ENCODE data around the gene LDLRAP1.

Gene LDLRAP1

DNA sequence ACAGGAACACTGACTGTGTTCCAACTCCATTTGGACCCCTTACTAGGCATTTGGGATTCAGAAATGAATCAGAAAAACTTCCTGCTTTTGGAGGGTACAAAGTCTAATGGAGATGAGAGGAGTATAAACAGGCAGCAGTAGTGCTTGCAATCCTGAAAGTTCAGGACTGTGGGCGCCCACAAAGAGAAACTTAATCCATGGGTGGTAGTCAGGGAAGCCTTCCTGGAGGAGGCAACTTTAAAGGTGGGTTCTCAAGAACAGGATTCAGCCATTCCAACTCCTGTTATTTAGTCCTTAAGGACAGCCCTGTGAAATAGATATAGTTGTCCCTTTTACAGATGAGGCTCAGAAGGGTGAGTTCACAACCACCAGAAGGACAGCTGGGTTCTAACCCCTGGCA lies 2.0 kb upstream of the LDLRAP1 start:
- in situ Hi-C loops (cut with MboI; ENCODE audit: low sequenced_read_pairs), result no loop called here

DNA sequence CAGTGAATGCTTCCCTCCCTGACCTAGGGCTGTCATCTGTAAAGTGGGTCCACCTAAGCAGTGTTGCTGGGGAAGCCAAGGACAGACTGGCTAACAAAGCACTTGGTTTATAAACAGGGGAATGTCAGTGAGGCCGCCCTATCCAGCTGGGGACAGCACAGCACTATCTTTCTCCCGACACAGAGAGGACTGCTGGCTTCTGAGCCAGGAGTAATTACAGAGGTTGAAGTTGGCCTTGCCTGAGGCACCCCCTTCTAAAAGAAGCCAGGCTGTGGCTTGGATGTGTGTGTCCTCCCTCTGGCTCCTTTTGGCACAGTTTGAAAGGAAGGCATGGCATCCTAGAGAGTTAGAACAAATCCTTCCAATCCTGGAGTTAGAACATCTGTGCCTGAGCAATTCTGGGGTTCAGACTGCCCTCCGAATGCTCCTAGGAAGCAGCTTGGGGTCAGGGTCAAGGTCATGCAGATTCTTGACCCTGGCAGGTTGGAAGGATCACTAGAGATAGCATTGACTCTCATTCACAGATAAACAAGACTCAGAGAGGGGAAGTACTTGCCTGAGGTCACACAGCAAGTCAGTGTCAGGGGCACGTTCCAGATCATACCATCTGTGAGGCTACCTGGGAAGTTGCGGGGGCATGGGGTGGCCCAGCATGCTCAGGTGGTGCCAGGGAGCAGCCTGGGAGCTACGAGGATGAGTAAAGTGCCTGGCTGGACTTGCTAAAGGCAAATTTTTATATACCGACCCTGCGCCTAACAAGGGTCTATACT lies 1.3 kb upstream of the LDLRAP1 start:
- in situ Hi-C loops (cut with MboI; ENCODE audit: low sequenced_read_pairs), result no loop called here

DNA sequence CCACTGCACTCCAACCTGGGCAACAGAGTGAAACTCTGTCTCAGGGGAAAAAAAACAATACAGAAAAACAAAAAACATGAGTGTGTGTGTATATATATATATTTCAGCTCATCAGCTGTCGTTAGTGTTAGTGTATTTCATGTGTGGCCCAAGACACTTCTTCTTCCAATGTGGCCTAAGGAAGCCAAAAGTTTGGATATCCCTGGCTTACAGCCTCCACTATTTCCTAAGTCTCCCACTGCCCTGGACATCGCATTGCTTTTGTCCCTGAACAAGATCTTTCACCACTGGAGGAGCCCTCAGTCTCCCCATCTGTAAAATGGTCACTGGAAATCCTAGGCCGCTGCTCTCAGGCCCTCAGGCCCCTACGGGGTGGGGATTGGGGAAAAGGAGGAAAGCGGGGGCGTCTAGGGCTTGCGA lies 391 bp upstream of the LDLRAP1 start:
- in situ Hi-C loops (cut with MboI; ENCODE audit: low sequenced_read_pairs), result no loop called here

DNA sequence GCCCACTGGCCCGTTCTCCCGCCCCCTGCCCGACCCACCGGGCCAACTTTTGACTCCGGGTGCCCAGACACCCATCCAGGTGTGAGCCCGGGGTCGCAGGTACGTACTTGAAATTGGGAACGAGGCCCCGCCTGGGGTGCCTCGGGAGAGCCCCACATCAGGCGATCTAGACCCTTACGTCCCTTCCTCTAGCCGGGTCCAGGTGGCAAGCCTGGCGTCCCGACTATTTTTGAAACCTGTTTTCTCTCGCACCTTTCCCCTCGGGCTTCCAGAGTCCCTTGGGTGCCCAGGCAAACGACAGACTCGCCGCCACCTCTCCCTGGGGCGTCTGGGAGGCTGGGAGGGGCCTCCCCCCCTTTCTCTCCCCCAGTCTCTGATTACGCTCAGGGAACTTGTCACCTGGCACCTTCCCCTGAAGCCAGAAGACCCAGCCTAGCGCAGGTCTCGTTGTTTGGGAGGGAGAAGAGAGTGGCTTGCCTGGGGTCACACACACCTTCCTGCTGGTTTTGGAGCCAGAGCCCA lies 898 bp downstream of the LDLRAP1 start:
- in situ Hi-C loops (cut with MboI; ENCODE audit: low sequenced_read_pairs), result no loop called here

DNA sequence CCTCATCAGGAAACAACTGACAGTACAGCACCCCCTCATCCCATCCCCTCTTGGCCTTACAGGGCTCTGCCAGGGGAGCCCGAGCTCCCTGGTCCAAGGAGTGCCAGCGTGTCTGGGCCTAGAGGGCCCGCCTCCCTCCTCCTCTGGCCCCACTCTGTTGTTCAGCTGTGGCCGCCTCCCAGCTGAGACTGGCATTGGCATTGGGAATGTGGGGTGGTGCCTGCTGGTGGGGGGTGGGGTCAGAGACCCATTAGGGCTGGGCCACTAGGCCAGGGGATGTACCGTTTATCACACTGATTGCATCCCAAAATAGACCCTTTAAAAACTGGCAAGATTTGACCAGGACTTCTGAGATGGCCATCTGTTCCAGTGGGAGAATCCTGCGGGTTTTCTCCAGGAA lies 1.4 kb downstream of the LDLRAP1 start:
- in situ Hi-C loops (cut with MboI; ENCODE audit: low sequenced_read_pairs), result no loop called here

DNA sequence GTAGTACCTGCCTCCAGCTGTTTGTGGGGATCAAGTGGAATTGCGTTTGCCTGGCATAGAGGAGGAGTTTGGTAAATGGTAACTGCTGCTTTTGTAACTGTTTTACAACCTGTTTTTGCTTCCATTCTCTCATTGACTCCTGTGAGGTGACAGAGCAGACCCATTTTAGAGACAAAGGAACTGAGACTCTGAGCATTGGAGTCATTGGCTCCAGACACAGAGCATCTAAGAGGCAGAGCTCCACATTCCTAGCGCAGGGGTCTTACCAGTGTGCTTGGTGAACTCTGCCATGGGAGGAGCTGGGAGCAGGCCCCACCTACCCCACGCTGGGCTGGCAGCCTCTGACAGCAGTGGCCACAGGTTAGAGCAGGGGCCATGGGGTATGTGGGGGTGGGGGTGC lies 2.4 kb downstream of the LDLRAP1 start:
- in situ Hi-C loops (cut with MboI; ENCODE audit: low sequenced_read_pairs), result no loop called here

DNA sequence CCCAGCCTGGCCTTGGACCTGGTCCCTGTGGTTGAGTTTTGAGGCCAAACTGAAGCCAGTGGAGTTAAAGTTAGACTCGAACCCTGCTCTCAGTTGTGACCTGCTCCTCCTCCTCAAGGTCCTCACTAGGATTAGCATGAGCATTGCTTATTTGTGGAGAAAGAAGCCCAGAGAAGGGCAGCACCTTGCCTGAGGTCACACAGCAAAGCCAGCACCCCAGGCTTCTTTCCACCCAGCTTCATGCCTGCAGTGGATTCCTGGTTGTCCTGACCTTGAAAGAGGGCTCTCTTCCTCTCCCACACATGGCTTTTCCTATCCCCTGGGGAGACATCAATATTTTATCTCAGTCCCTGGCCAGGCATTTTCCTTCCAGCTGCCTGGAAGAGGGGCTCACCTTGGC lies 2.8 kb downstream of the LDLRAP1 start:
- in situ Hi-C loops (cut with MboI; ENCODE audit: low sequenced_read_pairs), result no loop called here

DNA sequence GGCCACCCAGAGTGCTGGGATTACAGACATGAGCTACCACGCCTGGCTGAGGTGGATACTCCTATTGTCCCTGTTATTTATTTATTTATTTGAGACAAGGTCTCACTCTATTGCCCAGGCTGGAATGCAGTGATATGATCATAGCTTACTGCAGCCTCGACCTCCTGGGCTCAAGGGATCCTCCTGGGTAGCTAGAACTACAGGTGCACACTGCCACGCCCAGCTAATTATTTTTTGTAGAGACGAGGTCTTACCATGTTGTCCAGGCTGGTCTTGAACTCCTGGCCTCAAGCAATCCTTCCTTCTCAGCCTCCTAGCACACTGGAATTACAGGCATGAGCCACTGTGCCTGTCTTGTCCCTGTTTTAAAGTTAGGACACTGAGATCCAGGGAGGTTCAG lies 5.2 kb downstream of the LDLRAP1 start:
- in situ Hi-C loops (cut with MboI; ENCODE audit: low sequenced_read_pairs), result no loop called here

DNA sequence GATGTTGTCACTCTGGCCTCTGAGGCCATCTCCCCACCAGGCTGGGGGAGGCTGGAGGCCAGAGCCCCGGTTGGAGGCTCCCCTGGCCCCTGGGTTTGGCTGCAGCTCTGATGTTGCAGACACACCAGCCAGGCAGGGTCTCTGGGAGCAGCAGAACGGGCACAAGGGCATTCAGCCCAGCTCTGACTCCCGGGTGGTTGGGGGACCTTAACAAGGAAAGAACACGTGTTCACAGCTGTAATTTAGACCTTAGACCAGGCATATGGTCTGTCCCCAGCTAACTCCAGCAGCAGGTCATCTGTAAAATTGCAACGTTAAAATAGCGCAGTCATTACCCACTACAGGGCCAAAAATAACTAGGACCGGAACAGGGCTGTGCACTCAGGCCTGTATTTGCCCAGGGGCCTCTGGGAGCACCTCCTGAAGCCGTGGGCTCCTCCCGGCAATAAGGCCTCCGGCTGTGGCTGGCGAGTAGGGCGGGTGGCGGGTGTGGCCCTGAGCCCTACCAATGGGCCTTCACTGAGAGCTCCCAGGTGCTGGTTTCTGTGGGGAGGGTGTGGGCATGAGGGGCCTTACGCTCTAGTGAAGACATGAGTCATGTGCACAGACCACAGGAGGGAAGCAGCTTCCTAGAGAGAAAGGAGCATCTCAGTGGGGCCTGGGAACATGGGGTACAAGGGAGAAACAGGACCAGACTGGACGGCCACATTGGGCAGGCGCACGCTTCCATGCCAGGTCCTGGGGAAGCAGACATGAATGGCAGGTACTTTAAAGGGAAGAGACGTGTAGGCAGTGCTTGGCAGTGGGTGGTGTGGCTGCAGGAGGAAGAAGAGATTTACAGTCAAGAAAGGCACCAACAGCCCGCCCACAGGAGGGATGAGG lies 6.1 kb downstream of the LDLRAP1 start:
- in situ Hi-C loops (cut with MboI; ENCODE audit: low sequenced_read_pairs), result no loop called here

DNA sequence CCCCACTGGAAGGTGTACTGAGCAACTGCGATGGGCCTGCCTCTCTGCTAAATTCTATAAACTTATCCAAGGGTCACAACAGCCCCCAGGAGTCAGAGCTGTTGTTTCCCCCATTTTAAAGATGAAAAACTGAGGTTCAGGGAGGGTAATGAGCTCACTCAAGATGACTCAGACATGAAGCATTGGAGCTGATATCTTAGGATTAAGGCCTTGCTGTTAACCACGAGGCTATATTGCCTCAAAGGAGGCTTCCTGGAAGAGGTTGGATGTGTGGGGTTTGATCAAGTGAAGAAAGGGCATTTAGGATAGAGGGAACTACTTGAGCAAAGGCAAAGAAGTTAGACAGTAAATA lies 6.7 kb downstream of the LDLRAP1 start:
- in situ Hi-C loops (cut with MboI; ENCODE audit: low sequenced_read_pairs), result no loop called here

DNA sequence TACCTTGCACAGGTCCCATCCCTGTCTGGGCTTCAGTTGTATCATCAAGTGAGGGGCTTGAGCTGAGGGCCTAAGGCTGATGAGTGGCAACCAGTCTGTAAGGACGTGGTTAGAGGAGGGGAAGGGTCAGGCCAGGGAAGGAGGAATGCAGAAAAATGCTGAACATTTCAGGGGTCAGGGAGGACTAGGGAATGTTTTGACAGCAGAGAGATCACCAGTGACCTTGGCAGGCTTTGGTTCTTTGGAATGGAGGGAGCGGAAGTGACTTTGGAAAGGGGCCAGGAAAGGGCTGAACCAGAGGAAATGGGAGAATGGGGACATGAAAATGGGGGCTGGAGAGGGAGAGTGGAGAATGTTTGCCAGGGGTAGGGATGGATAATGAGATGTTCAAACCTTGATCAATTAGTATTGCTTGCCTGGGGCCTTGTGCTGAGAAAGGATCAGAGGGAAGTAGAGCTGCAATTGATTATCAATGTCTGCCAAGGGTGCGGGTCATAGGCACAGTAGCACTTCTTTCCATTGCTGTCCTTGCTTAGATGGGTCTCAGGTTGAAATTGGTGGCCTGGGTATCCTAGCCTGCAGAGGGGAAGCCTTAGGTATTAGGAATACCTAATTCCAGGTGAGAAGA lies 7.4 kb downstream of the LDLRAP1 start:
- in situ Hi-C loops (cut with MboI; ENCODE audit: low sequenced_read_pairs), result no loop called here

DNA sequence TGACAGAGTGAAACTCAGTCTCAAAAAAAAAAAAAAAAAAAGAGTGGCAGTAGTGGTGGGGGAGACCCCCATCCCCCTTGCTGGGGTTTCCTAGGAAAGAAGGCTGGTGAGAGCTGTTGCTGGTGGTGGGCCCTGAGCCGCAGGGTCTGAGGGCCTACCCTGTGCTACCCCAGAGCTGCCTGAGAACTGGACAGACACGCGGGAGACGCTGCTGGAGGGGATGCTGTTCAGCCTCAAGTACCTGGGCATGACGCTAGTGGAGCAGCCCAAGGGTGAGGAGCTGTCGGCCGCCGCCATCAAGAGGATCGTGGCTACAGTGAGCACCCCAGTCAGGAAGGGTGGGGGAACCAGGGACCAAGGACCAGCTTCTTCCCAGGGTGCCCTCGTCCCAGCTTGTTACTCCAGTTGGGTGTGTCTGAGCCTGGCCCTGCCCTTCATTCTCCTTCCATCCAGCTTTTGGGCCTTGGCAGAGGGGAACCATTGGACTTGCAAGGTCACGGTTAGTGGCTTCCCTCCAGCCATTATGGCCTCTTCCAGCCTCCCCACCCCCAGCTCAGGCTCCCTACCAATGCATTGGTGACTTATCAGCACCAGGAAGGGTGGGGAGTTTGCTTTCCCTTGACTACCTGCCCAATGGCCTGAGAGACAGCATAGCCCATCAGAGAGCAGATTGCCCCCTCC lies 10.5 kb downstream of the LDLRAP1 start:
- in situ Hi-C loops (cut with MboI; ENCODE audit: low sequenced_read_pairs), result no loop called here

DNA sequence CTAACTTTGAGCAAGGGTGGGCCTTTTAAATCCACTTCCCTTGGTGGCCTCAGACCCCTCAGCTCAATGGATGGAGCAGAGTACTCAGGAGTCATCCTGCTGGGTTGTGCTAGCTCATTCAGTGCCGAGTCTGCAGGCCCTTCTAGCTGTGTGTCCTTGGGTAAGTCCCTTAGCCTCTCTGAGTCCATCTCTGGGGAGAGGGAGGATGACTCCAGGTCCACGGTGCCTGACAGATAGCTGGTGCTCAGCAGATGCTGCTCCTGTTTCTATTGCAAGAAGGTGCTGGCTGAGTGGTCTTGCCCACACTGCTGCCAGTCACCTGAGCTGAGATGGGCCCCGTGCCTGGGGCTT lies 11.0 kb downstream of the LDLRAP1 start:
- in situ Hi-C loops (cut with MboI; ENCODE audit: low sequenced_read_pairs), result no loop called here

DNA sequence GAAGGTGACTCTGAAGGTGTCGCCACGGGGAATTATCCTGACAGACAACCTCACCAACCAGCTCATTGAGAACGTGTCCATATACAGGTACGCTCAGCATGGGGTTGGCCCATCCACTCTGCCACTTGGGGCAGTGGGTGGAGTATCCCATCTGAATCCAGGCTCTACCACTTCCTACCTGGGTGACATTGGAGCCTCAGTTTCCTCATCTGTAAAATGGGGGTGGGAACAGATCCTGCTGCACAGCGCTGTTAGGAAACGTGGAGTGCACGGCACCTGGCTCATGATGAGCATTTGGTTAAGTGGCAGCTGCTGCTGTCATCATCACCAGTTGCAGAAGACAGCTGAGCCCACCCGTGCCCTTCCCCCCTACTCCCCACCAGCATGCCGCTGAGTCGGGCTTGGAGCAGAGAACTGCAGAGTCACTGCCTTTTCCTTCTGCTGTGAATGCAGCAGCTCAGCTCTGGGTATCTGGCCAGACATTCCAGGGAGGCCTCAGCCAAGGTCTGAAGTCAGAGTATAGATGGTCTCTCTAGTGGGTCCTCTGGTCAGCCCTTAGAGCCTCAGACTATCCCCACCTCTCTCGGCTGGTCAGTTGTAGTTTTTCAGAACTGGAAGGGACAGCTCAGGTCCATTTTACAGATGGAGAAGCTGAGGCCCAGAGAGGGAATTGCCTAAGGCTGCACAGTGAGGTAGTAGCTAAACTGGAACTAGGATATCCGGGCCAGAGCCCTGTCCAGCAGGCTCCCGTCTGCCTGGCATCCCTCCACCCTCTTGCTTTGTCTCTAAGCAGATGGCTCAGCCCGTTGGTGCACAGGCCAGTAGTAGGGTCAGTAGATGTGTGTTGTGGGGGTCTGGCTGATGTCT lies 11.7 kb downstream of the LDLRAP1 start:
- in situ Hi-C loops (cut with MboI; ENCODE audit: low sequenced_read_pairs), result no loop called here

DNA sequence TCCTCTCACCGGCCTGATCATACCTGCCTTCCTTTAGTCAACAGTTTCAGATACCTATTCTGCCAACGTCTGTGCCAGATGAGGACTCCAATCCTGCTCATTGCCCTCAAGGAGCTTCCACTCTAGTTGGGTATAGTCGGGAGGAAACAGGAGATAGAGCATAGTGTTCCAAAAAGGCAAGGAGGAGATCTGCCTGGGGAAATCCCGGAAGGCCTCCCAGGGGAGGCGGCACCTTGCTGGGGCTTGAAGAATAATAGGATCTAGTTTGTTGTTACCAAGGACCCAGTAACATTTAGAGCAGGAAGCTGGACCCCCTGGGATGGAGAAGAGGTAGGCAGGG lies 12.3 kb downstream of the LDLRAP1 start:
- in situ Hi-C loops (cut with MboI; ENCODE audit: low sequenced_read_pairs), result no loop called here

DNA sequence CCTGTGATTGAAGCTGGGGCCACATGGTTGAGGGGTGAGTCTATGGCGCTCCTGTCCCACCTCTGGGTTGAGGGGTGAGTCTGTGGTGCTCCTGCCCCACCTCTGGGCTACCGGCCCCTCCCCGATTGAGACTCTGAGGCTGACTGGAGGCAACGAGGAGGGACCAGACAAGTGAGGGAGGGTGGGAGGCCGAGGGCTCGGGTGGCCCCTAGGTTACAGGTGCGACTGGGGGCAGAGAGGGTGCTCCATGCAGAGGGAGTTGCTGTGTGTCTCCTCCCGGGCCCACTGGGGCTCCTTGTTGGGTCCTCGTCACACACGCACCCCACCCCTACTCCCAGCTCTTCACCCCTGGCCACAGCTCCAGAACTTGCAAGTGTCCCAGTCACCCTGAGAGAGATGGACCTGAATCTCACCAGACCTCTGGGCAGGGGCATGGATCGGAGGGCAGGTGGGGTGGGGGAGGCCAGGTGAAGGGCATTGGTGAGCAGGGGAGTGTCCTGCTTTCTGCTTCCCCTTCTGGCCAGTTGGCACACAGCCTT lies 12.8 kb downstream of the LDLRAP1 start:
- in situ Hi-C loops (cut with MboI; ENCODE audit: low sequenced_read_pairs), result no loop called here

DNA sequence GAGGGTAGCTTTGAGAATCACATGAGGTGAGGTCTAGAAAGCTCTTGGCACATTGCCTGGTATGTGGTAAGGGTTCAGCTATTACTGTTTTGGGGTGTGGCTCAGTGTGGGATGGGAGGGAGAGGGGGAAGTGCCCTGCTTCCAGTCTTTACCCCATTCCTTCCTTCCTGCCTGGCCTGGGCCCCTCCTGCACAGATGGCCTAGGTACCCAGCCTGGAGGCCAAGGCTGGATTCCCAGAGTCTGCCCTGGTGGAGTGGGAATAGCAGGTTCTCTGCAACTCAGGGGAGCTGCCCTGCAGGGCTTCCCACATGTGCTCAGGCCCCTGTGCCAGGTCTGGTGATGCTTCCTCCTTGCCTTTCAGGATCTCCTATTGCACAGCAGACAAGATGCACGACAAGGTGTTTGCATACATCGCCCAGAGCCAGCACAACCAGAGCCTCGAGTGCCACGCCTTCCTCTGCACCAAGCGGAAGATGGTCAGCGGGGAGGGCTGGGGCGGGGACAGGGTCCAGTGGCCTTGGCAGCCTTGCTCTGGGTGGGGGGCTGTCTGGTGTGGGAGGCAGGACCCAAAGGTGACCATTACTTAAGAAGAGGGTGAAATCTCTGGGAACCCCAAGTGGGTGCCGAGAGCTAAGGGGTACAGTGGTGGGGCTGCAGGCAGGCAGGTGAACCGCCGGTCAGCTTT lies 13.5 kb downstream of the LDLRAP1 start:
- in situ Hi-C loops (cut with MboI; ENCODE audit: low sequenced_read_pairs), result no loop called here

DNA sequence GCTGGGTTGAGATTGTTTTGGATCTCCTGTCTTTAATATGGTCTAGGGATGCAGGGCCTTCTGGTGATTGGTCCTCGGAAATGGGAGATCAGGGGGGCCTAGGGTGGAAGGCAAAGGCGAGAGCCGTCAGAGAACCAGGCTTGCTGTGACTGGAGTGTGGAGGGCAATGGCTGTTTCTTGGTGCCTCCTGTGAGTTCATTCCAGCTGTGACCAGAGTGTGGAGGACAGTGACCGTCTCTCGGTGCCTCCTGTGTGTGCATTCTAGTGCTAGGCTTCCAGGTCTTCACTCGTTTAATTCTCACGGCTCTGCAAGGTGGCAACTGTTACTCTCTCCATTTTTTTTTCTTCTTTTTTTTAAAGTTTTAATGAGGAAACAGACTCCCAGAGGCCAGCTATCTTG lies 14.1 kb downstream of the LDLRAP1 start:
- in situ Hi-C loops (cut with MboI; ENCODE audit: low sequenced_read_pairs), result no loop called here

DNA sequence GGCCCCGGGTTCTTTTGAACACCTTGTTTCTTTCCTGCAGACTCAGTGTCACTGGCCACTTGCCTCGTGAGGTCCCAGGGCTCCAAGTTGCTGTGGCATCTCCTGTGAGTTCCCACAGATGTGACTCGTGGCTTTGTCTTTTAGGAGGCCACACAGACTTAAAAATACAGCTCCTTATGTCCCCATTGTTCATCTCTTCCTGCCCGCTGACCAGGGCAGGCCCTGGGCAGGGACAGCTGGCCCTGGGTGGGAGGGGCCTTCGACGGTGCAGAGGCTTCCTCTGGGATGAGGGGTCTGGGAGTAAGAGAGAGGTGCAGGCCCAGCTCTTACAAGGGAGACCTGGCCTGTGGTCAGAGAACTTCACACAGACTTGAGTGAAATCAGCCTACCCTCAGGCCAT lies 15.6 kb downstream of the LDLRAP1 start:
- in situ Hi-C loops (cut with MboI; ENCODE audit: low sequenced_read_pairs), result no loop called here

DNA sequence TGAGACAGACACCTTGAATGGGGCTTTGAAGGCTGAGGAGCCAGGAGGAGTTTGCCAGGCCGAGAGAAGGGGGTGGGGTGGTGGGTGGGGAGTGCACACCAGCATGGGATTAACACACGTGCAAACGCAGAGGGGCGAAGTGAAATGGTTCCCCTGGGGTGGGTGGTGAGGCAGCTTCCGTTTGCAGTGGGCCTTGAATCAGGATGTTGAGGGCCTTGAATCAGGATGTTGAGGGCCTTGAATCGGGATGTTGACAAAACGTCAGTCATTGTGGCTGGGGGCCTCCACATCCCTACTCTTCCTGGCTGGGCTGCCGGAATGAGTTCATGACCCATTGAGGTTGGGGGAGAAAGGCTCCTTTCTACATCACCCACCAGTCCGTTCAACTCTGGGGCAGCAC lies 16.6 kb downstream of the LDLRAP1 start:
- in situ Hi-C loops (cut with MboI; ENCODE audit: low sequenced_read_pairs), result no loop called here
